DND-41 (cell line): ENCODE data around the gene TAS2R7.
A peak's percentile ranks its signal among the peaks of the same experiment; 100 is the strongest.

Experiments used
- ATAC-seq: fragments of 200-7000 bp; cut with Tn5 transposase; 3 replicates; pipeline ENCODE4 v1.9.1; 2021; ENCODE audit warnings: low read depth; ENCODE audit not compliant: insufficient read depth
- DNase-seq: peaks from one replicate; pipeline ENCODE4 v3.0.0-alpha.2; 2020
- H2AFZ ChIP-seq: 2 replicates; pipeline ENCODE4 v1.6.0; 2012; ENCODE audit warnings: low read depth, low read length
- H3K27ac ChIP-seq: 2 replicates; pipeline ENCODE4 v1.5.1; 2012; ENCODE audit warnings: low read length, inconsistent platforms
- H3K27me3 ChIP-seq: fragments of 200-600 bp; sonication (generic); 2 replicates; pipeline ENCODE4 v1.6.0; 2012; ENCODE audit warnings: low read length, mild to moderate bottlenecking, inconsistent platforms; ENCODE audit not compliant: insufficient read depth, poor library complexity
- H3K36me3 ChIP-seq: 2 replicates; pipeline ENCODE4 v1.5.1; 2012; ENCODE audit warnings: low read length, inconsistent platforms; ENCODE audit not compliant: insufficient read depth
- H3K4me1 ChIP-seq: 2 replicates; pipeline ENCODE4 v1.5.1; 2012; ENCODE audit warnings: mild to moderate bottlenecking, low read length; ENCODE audit not compliant: insufficient read depth
- H3K4me2 ChIP-seq: 2 replicates; pipeline ENCODE4 v1.6.0; 2012; ENCODE audit warnings: mild to moderate bottlenecking, moderate library complexity, low read length, inconsistent platforms; ENCODE audit not compliant: insufficient read depth
- H3K4me3 ChIP-seq, 2 experiments: fragments of 200-600 bp in 1 of 2; shearing (Covaris generic) in 1 of 2; 2 replicates each; pipeline ENCODE4 v1.5.1; 2012 to 2016; ENCODE audit warnings: inconsistent platforms in 2 of 2, low read length in 2 of 2, mild to moderate bottlenecking in 2 of 2, low read depth in 1 of 2, moderate library complexity in 1 of 2
- H3K79me2 ChIP-seq: 2 replicates; pipeline ENCODE4 v1.6.0; 2012; ENCODE audit warnings: low read length, inconsistent platforms; ENCODE audit not compliant: insufficient read depth
- H3K9ac ChIP-seq: 2 replicates; pipeline ENCODE4 v1.6.0; 2012; ENCODE audit warnings: low read depth, mild to moderate bottlenecking, inconsistent platforms, low read length, moderate library complexity
- H3K9me3 ChIP-seq: 2 replicates; pipeline ENCODE4 v1.5.1; 2012; ENCODE audit warnings: low read length, moderate library complexity, mild to moderate bottlenecking, inconsistent platforms; ENCODE audit not compliant: insufficient read depth, severe bottlenecking
- H4K20me1 ChIP-seq: 2 replicates; pipeline ENCODE4 v1.6.0; 2012; ENCODE audit warnings: low read length; ENCODE audit not compliant: insufficient read depth
- CTCF ChIP-seq: IDR thresholded peaks from 2 replicates; pipeline ENCODE4 v1.5.1; 2012; ENCODE audit warnings: borderline replicate concordance, low read length, moderate library complexity, mild to moderate bottlenecking; ENCODE audit not compliant: poor library complexity, severe bottlenecking; ENCODE audit errors: extremely low read depth
- EZH2 ChIP-seq: IDR thresholded peaks from 3 replicates; pipeline ENCODE4 v1.6.1; 2012; ENCODE audit warnings: borderline replicate concordance, low read depth, mild to moderate bottlenecking, moderate library complexity, low read length, inconsistent platforms; ENCODE audit not compliant: severe bottlenecking

The TAS2R7 gene

GRCh38 chr12:10802587-10802986 is at the start of gene TAS2R7:
TSS of gene TAS2R7 (minus strand) at chr12:10802627. CDS start at chr12:10802570, 57 bp downstream.
- Histone ChIP-seq H3K79me2 (no peaks in the 10 kb centered on the region), H3K27me3 (no peaks in the 10 kb centered on the region), H4K20me1 (no peaks in the 10 kb centered on the region), H3K4me2 (no peak within 1 kb of the TSS), H3K9ac (no peak within 1 kb of the TSS), H3K27ac (no peak within 1 kb of the TSS), H3K9me3 (no peaks in the 10 kb centered on the region), H3K4me3 (no peak within 1 kb of the TSS), H3K36me3 (no peaks in the 10 kb centered on the region), H3K4me1 (no peaks in the 10 kb centered on the region), H2AFZ (no peak within 1 kb of the TSS)
- TF ChIP-seq CTCF (no peak), EZH2 (no peak)
- ATAC-seq (no peak), DNase-seq (no peak)

- no peak overlapping the region for H3K4me3 ChIP-seq
- peaks cover 8% of the 10 kb centered on the region for H3K9me3 ChIP-seq
- peaks cover 18% of the 10 kb centered on the region for H3K4me1 ChIP-seq
- H2AFZ ChIP-seq = no peak overlapping the region
- ATAC-seq = 0 out of 3 replicates have a peak, but pooled peaks have one; percentile 20
- H4K20me1 ChIP-seq = 0 out of 2 replicates have a peak, but pooled peaks cover 3% of the 10 kb centered on the region
- H3K36me3 ChIP-seq = peaks cover 23% of the 10 kb centered on the region
- H3K4me2 ChIP-seq = no peak overlapping the region
- H3K79me2 ChIP-seq = no peaks in the 10 kb centered on the region
- TF ChIP-seq CTCF (no peak), EZH2 (no peak)
- no peaks in the 10 kb centered on the region for H3K27me3 ChIP-seq
- no peak overlapping the region for H3K9ac ChIP-seq
- DNase-seq = no peak
- H3K27ac ChIP-seq = no peak overlapping the region
These were observed 48.9 kb upstream of the TAS2R7 start for GRCh38 chr12:10851243-10851858.

- Histone ChIP-seq H3K27me3 (no peaks in the 10 kb centered on the region), H3K9ac (no peak within 1 kb of the TSS), H4K20me1 (0 out of 2 replicates have a peak, but pooled peaks cover 3% of the 10 kb centered on the region), H3K36me3 (peaks cover 14% of the 10 kb centered on the region; the same call in 1 of the 2 replicates), H3K79me2 (no peaks in the 10 kb centered on the region), H3K9me3 (no peaks in the 10 kb centered on the region), H3K4me2 (no peak within 1 kb of the TSS), H2AFZ (no peak within 1 kb of the TSS), H3K4me1 (peaks cover 18% of the 10 kb centered on the region), H3K27ac (peak within 1 kb of the TSS; percentile 55; the same call in 1 of the 2 replicates), H3K4me3 (no peak within 1 kb of the TSS)
- DNase-seq (peak; percentile 55), ATAC-seq (peak; percentile 86)
- TF ChIP-seq CTCF = no peak
These were observed 47.0 kb upstream of the TAS2R7 start, which contains the start of gene PRR4 for GRCh38 chr12:10849425-10849878. TSS of gene PRR4 (minus strand) at chr12:10849475. CDS start at chr12:10849437, 38 bp downstream.
